Stimulated activated CD8-positive, alpha-beta memory T cell treated with anti-CD3 and anti-CD28 coated beads, Interleukin-7, amount 100 ng/mL, for 48 hours (primary cell): ENCODE data around the gene DLG2.

Source experiments
- DNase-seq, 2 donors: peaks; one replicate each; pipeline ENCODE4 v3.0.0-alpha.2; 2020; ENCODE audit warnings: low read depth in 1 of 2; ENCODE audit errors: extremely low read depth in 1 of 2

The DLG2 gene

GRCh38 chr11:84091212-84091986, 1535.7 kb downstream of the DLG2 start:
- DNase-seq: no peak

GRCh38 chr11:84089072-84090057, 1537.8 kb downstream of the DLG2 start:
- no peak for DNase-seq

- no peak for DNase-seq
Measured at GRCh38 chr11:84071851-84072250, 1555.3 kb downstream of the DLG2 start.

- no peak for DNase-seq
Measured at GRCh38 chr11:84069048-84069447, 1558.1 kb downstream of the DLG2 start.

- no peak for DNase-seq
Measured at GRCh38 chr11:84061726-84062125, 1565.4 kb downstream of the DLG2 start.

GRCh38 chr11:84056653-84057376, 1570.3 kb downstream of the DLG2 start:
- no peak for DNase-seq

GRCh38 chr11:84045146-84045545, 1582.0 kb downstream of the DLG2 start:
- no peak for DNase-seq

- DNase-seq: no peak
Measured at GRCh38 chr11:84044706-84045105, 1582.4 kb downstream of the DLG2 start.

GRCh38 chr11:84036664-84037194, 1590.4 kb downstream of the DLG2 start:
- DNase-seq: no peak

GRCh38 chr11:84035645-84036044, 1591.5 kb downstream of the DLG2 start:
- no peak for DNase-seq

- no peak for DNase-seq
Measured at GRCh38 chr11:84034484-84034883, 1592.7 kb downstream of the DLG2 start.

GRCh38 chr11:84024266-84024665, 1602.9 kb downstream of the DLG2 start:
- no peak for DNase-seq

- no peak for DNase-seq
Measured at GRCh38 chr11:84022695-84023094, 1604.4 kb downstream of the DLG2 start.

GRCh38 chr11:84022201-84022600, 1604.9 kb downstream of the DLG2 start:
- DNase-seq: no peak

GRCh38 chr11:84021291-84021690, 1605.9 kb downstream of the DLG2 start:
- no peak for DNase-seq

GRCh38 chr11:84019571-84020194, 1607.5 kb downstream of the DLG2 start:
- no peak for DNase-seq

GRCh38 chr11:84014539-84014938, 1612.6 kb downstream of the DLG2 start:
- DNase-seq: no peak

- no peak for DNase-seq
Measured at GRCh38 chr11:84012171-84012826, 1614.8 kb downstream of the DLG2 start.

GRCh38 chr11:84003181-84003580, 1624.0 kb downstream of the DLG2 start:
- no peak for DNase-seq

GRCh38 chr11:83998921-83999320, 1628.2 kb downstream of the DLG2 start:
- no peak for DNase-seq
